ENCODE results near the gene PCDHGA7. TPM values are rescaled to one million over a fixed set of nuclear protein-coding genes. Genes with fewer than 3 reads are reported as not detected.
"Not testable (repeated sequence)": the region's sequence is repeated elsewhere in the genome, so short reads cannot be mapped to it uniquely, and the experiment has no call there.

PCDHGA7 gene
- total RNA-seq, 1 experiment from 2014 or later = not detected

DNA sequence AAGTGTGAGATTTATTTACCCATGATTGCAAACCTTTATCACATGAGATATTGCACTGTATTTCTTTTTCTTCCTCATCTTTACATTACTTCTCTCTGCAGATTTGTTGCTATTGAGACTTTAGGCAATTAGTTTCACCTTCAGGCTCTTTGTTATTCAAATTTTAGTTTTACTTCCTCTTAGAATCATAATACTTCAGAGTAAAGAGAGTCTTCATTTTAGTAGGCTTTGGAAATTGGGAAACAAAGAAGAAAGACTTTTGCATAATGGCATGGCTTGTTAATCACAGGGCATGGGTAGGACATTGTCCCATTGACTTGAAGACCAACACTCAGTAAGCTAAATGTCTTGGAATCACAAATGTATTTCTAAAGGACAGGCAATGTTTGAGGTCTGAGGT, 19.8 kb upstream of the PCDHGA7 start:
- no peak for DNase-seq (ENCODE audit: low read depth)
- in situ Hi-C loops (cut with HindIII; ENCODE audit: low pct_unique_long_range_greater_than_20kb, low sequenced_read_pairs) = no loop called here

DNA sequence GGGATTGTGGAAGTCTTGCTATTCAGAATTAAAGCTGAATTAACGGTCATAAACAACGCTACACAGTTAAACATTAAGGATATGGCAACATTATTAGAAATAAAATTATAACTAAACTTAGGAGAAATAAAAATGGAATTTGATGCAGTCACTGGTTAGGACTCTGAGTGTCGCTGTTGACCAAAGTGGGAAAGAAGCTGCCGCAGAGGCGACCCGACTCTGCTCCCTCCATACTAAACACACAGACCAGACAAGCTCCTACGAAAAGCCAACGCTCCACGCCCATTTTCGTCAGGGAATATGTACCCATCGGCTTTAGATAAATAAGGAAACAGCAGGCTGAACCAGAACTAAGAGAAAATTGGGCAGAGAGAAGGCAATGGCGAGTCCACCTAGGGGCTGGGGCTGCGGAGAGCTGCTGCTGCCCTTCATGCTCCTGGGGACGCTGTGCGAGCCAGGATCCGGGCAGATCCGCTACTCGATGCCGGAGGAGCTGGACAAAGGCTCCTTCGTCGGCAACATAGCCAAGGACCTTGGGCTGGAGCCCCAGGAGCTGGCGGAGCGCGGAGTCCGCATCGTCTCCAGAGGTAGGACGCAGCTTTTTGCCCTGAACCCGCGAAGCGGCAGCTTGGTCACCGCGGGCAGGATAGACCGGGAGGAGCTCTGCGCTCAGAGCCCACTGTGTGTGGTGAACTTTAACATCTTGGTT, 18.4 kb upstream of the PCDHGA7 start, which contains the start of gene PCDHGA5:
PCDHGA5 (plus strand) TSS at position 211 of the 709 bp plus-strand sequence; CDS start at position 380, 169 bp downstream.
- DNase-seq (ENCODE audit: low read depth) = no peak
- in situ Hi-C loops (cut with HindIII; ENCODE audit: low pct_unique_long_range_greater_than_20kb, low sequenced_read_pairs) = no loop called here

- in situ Hi-C loops (cut with HindIII; ENCODE audit: low pct_unique_long_range_greater_than_20kb, low sequenced_read_pairs) = no loop called here
- DNase-seq (ENCODE audit: low read depth) = no peak
Observed at GRCh38 chr5:141366016-141366896, 16.3 kb upstream of the PCDHGA7 start.

DNA sequence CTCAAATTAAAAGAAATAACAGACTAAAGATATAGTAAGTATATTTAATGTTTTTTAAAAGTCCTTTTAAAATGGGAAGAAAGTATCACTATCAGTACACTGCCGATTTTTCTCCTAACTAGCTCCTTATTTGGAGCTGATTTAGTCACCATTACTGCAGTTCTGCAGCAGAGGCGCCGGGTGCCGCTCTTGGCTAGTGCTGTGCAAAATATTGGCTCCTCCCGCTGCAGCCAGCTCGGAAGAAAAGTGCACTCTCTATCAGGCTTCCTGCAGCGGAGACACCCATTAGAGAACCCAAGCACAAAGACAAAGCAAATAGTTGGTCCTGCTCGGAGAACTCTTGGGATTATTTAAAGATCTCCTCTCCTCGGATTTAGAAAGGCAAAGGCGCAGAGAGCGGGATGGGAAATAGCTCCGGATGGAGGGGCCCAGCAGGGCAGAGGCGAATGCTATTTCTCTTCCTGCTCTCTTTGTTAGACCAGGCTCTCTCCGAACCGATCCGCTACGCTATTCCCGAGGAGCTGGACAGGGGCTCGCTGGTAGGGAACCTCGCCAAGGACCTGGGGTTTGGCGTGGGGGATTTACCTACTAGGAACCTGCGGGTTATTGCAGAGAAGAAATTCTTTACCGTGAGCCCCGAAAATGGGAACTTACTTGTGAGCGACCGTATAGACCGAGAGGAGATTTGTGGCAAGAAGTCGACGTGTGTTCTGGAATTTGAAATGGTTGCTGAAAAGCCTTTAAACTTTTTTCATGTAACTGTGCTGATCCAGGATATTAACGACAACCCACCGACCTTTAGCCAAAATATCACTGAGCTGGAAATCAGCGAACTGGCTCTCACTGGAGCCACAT, 12.3 kb upstream of the PCDHGA7 start, which contains the start of gene PCDHGB3:
PCDHGB3 (plus strand) TSS at position 249 of the 855 bp plus-strand sequence; CDS start at position 402, 153 bp downstream.
- DNase-seq (ENCODE audit: low read depth) = no peak
- in situ Hi-C loops (cut with HindIII; ENCODE audit: low pct_unique_long_range_greater_than_20kb, low sequenced_read_pairs) = no loop called here

DNA sequence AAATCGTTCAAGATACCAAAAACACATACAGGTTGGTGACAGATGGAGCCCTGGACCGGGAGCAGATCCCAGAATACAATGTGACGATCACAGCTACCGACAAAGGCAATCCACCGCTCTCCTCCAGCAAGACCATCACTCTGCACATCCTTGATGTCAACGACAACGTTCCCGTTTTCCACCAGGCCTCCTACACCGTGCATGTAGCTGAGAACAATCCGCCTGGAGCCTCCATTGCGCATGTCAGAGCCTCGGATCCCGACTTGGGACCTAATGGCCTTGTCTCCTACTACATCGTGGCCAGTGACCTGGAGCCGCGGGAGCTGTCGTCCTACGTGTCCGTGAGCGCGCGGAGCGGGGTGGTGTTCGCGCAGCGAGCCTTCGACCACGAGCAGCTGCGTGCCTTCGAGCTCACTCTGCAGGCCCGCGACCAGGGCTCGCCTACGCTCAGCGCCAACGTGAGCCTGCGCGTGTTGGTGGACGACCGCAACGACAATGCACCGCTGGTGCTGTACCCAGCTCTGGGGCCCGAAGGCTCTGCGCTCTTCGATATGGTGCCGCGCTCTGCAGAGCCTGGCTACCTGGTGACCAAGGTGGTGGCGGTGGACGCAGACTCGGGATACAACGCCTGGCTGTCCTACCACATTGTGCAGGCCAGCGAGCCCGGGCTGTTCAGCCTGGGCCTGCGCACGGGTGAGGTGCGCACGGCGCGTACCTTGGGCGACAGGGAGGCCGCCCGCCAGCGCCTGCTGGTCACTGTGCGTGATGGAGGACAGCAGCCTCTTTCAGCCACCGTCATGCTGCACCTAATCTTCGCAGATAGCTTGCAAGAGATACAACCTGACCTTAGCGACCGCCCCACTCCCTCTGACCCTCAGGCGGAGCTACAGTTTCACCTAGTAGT, 10.7 kb upstream of the PCDHGA7 start:
- in situ Hi-C loops (cut with HindIII; ENCODE audit: low pct_unique_long_range_greater_than_20kb, low sequenced_read_pairs) = no loop called here
- DNase-seq (ENCODE audit: low read depth) = no peak

DNA sequence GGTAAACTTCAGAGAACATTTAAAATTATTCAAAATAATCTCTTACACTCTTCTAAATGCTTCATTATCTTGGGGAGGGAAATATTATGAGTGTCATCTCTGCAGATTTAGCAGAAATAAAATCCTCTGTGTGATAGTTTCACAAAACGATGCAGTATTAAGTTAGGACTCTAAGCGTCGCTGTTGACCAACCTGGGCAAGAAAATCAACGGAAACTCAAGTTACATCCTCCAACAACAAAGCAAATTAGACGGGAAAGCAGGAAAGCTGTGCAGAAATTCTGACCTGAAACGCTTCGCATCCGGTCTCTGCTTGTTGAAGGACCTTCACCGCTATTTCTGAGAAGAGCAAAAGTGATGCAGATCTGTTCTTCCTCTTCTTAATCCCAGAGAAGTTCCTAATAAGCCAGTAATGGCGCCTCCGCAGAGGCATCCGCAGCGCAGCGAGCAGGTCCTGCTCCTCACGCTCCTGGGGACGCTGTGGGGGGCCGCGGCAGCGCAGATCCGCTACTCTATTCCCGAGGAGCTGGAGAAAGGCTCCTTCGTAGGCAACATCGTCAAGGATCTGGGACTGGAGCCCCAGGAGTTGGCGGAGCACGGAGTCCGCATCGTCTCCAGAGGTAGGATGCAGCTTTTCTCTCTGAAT, 8.7 kb upstream of the PCDHGA7 start, which contains the start of gene PCDHGA6:
PCDHGA6 (plus strand) TSS at position 219 of the 645 bp plus-strand sequence; CDS start at position 412, 193 bp downstream.
- DNase-seq (ENCODE audit: low read depth) = no peak
- in situ Hi-C loops (cut with HindIII; ENCODE audit: low pct_unique_long_range_greater_than_20kb, low sequenced_read_pairs) = no loop called here

DNA sequence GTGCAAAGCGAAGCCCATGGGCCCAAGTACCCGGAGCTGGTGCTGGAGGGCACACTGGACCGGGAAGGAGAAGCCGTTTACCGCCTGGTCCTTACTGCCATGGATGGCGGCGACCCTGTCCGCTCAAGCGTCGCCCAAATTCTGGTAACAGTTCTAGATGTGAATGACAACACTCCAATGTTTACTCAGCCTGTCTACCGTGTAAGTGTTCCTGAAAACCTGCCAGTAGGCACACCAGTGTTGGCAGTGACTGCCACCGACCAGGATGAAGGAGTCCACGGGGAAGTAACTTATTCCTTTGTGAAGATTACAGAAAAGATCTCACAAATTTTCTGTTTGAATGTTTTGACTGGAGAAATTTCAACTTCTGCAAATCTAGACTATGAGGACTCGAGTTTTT, 7.9 kb upstream of the PCDHGA7 start:
- in situ Hi-C loops (cut with HindIII; ENCODE audit: low pct_unique_long_range_greater_than_20kb, low sequenced_read_pairs) = no loop called here
- DNase-seq (ENCODE audit: low read depth) = no peak

DNA sequence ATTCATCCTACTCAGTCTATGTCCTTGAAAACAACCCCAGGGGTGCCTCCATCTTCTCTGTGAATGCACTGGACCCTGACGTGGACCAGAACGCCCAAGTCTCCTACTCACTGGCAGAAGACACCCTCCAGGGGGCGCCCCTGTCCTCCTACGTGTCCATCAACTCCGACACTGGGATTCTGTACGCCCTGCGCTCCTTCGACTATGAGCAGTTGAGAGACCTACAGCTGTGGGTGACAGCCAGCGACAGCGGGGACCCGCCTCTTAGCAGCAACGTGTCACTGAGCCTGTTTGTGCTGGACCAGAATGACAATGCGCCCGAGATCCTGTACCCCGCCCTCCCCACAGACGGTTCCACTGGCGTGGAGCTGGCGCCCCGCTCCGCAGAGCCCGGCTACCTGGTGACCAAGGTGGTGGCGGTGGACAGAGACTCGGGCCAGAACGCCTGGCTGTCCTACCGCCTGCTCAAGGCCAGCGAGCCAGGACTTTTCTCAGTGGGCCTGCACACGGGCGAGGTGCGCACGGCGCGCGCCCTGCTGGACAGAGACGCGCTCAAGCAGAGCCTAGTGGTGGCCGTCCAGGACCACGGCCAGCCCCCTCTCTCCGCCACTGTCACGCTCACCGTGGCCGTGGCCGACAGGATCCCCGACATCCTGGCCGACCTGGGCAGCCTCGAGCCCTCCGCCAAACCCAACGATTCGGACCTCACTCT, 6.9 kb upstream of the PCDHGA7 start:
- in situ Hi-C loops (cut with HindIII; ENCODE audit: low pct_unique_long_range_greater_than_20kb, low sequenced_read_pairs); DNase-seq (ENCODE audit: low read depth): not testable (repeated sequence)

DNA sequence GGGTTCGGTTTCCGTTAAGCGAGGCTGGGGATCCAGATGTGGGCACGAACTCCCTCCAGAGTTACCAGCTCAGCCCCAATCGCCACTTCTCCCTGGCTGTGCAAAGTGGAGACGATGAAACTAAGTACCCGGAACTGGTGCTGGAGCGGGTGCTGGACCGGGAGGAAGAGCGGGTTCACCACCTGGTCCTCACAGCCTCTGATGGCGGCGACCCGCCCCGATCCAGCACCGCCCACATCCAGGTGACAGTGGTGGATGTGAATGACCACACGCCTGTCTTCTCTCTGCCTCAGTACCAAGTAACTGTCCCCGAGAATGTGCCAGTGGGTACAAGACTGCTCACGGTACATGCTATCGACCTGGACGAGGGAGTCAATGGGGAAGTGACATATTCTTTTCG, 803 bp downstream of the PCDHGA7 start:
- in situ Hi-C loops (cut with HindIII; ENCODE audit: low pct_unique_long_range_greater_than_20kb, low sequenced_read_pairs) = no loop called here

GRCh38 chr5:141384471-141385267, 2.1 kb downstream of the PCDHGA7 start:
- in situ Hi-C loops (cut with HindIII; ENCODE audit: low pct_unique_long_range_greater_than_20kb, low sequenced_read_pairs) = no loop called here
- DNase-seq (ENCODE audit: low read depth) = no peak

More for the DNA sequence above, 803 bp downstream of the PCDHGA7 start:
- no peak for DNase-seq (ENCODE audit: low read depth)

DNA sequence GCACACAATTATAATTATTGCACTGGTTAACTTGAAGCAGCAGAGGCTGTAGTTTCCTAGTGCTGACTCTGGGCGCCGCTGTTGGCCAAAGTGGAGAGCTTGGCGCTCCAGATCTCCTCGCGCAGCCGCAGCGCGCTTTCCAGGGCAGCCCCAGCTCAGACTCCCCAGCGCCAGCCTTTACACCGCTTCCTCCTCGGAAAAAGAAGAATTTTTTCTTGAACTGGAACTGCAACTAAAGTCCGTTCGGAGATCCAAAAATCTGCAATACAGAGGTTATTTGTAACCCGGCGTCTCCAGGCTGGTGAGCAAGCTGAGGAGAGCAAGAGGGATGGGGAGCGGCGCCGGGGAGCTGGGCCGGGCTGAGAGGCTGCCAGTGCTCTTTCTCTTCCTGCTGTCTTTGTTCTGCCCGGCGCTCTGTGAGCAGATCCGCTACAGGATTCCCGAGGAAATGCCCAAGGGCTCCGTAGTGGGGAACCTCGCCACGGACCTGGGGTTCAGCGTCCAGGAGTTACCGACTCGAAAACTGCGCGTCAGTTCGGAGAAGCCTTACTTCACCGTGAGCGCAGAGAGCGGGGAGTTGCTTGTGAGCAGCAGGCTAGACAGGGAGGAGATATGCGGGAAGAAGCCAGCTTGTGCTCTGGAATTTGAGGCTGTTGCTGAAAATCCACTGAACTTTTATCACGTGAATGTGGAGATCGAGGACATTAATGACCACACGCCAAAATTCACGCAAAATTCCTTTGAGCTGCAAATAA, 5.2 kb downstream of the PCDHGA7 start, which contains the start of gene PCDHGB4:
PCDHGB4 (plus strand) TSS at position 142 of the 755 bp plus-strand sequence; CDS start at position 329, 187 bp downstream.
- in situ Hi-C loops (cut with HindIII; ENCODE audit: low pct_unique_long_range_greater_than_20kb, low sequenced_read_pairs); DNase-seq (ENCODE audit: low read depth): not testable (repeated sequence)

DNA sequence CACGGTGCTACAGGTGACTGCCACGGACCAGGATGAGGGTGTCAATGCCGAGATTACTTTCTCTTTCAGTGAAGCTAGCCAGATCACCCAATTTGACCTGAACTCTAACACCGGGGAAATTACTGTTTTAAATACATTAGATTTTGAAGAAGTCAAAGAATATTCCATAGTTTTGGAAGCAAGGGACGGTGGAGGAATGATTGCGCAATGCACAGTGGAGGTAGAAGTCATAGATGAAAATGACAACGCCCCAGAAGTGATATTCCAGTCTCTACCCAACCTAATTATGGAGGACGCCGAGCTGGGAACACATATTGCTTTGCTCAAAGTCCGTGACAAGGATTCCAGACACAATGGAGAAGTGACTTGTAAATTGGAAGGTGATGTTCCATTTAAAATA, 6.1 kb downstream of the PCDHGA7 start:
- in situ Hi-C loops (cut with HindIII; ENCODE audit: low pct_unique_long_range_greater_than_20kb, low sequenced_read_pairs) = no loop called here
- DNase-seq (ENCODE audit: low read depth) = no peak

GRCh38 chr5:141389153-141390042, 6.9 kb downstream of the PCDHGA7 start:
- DNase-seq (ENCODE audit: low read depth) = no peak
- in situ Hi-C loops (cut with HindIII; ENCODE audit: low pct_unique_long_range_greater_than_20kb, low sequenced_read_pairs) = no loop called here

All from Caki2 (cell line).